Measurements from ENCODE around the gene LCP1.

GRCh38 chr13:46134494-46134893 lies 47.5 kb downstream of the LCP1 start:
- TF ChIP-seq EZH2phosphoT487 (IDR thresholded peaks at IDR 0.05; ENCODE audit: borderline replicate concordance, low read length): no peak
- TF ChIP-seq, protein P1, sequence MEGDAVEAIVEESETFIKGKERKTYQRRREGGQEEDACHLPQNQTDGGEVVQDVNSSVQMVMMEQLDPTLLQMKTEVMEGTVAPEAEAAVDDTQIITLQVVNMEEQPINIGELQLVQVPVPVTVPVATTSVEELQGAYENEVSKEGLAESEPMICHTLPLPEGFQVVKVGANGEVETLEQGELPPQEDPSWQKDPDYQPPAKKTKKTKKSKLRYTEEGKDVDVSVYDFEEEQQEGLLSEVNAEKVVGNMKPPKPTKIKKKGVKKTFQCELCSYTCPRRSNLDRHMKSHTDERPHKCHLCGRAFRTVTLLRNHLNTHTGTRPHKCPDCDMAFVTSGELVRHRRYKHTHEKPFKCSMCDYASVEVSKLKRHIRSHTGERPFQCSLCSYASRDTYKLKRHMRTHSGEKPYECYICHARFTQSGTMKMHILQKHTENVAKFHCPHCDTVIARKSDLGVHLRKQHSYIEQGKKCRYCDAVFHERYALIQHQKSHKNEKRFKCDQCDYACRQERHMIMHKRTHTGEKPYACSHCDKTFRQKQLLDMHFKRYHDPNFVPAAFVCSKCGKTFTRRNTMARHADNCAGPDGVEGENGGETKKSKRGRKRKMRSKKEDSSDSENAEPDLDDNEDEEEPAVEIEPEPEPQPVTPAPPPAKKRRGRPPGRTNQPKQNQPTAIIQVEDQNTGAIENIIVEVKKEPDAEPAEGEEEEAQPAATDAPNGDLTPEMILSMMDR (IDR thresholded peaks at IDR 0.05; ENCODE audit: low read depth, low read length, poor library complexity, severe bottlenecking): no peak

Data from DOHH2 (cell line).